A673 (cell line): ENCODE data around the gene KCND2.

Source experiments
- EZH2 ChIP-seq: fragments of 200-600 bp; sonication (generic); IDR thresholded peaks from 2 replicates; pipeline ENCODE4 v1.6.1; 2017; ENCODE audit warnings: borderline replicate concordance, low read depth, mild to moderate bottlenecking, mixed read lengths, antibody characterized with exemption, low read length; ENCODE audit not compliant: poor library complexity, severe bottlenecking
- TF ChIP-seq, protein P1 (sequence below): fragments of 300-800, 200-600 bp; sonication (generic); conservative IDR thresholded peaks from 2 replicates; pipeline ENCODE4 v1.5.1; 2017; ENCODE audit warnings: low read depth, mild to moderate bottlenecking, antibody characterized with exemption, low read length, moderate library complexity, mixed read lengths

DNA sequence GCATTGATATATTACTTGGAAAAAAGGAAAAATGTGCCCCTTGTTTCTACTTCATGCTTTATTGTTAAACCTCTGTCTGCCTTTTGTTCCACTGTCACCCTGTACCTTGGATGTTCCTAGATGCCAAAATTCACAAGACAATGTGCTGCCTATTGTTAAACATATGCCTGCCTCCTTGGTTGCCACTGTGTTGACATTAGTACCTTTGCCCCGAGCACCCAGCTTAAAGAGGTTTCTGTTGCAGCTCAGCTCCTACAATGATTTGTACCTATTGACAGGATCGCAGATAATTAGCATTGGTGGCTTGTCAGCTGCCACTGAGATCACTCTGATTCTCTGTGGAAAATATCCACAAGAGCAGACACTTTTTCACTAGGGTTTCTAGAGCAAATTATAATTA is 188.0 kb downstream of the KCND2 start:
- TF ChIP-seq, protein P1, sequence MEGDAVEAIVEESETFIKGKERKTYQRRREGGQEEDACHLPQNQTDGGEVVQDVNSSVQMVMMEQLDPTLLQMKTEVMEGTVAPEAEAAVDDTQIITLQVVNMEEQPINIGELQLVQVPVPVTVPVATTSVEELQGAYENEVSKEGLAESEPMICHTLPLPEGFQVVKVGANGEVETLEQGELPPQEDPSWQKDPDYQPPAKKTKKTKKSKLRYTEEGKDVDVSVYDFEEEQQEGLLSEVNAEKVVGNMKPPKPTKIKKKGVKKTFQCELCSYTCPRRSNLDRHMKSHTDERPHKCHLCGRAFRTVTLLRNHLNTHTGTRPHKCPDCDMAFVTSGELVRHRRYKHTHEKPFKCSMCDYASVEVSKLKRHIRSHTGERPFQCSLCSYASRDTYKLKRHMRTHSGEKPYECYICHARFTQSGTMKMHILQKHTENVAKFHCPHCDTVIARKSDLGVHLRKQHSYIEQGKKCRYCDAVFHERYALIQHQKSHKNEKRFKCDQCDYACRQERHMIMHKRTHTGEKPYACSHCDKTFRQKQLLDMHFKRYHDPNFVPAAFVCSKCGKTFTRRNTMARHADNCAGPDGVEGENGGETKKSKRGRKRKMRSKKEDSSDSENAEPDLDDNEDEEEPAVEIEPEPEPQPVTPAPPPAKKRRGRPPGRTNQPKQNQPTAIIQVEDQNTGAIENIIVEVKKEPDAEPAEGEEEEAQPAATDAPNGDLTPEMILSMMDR = no peak
- TF ChIP-seq EZH2 = no peak
